DND-41 (cell line): Measurements from ENCODE around the gene ATP6V0E2.

Source experiments
- ATAC-seq: fragments of 200-7000 bp; cut with Tn5 transposase; 3 replicates; pipeline ENCODE4 v1.9.1; 2021; ENCODE audit warnings: low read depth; ENCODE audit not compliant: insufficient read depth
- DNase-seq: peaks from one replicate; pipeline ENCODE4 v3.0.0-alpha.2; 2020
- H2AFZ ChIP-seq: 2 replicates; pipeline ENCODE4 v1.6.0; 2012; ENCODE audit warnings: low read depth, low read length
- H3K27ac ChIP-seq: 2 replicates; pipeline ENCODE4 v1.5.1; 2012; ENCODE audit warnings: low read length, inconsistent platforms
- H3K27me3 ChIP-seq: fragments of 200-600 bp; sonication (generic); 2 replicates; pipeline ENCODE4 v1.6.0; 2012; ENCODE audit warnings: low read length, mild to moderate bottlenecking, inconsistent platforms; ENCODE audit not compliant: insufficient read depth, poor library complexity
- H3K36me3 ChIP-seq: 2 replicates; pipeline ENCODE4 v1.5.1; 2012; ENCODE audit warnings: low read length, inconsistent platforms; ENCODE audit not compliant: insufficient read depth
- H3K4me1 ChIP-seq: 2 replicates; pipeline ENCODE4 v1.5.1; 2012; ENCODE audit warnings: mild to moderate bottlenecking, low read length; ENCODE audit not compliant: insufficient read depth
- H3K4me2 ChIP-seq: 2 replicates; pipeline ENCODE4 v1.6.0; 2012; ENCODE audit warnings: mild to moderate bottlenecking, moderate library complexity, low read length, inconsistent platforms; ENCODE audit not compliant: insufficient read depth
- H3K4me3 ChIP-seq, 2 experiments: fragments of 200-600 bp in 1 of 2; shearing (Covaris generic) in 1 of 2; 2 replicates each; pipeline ENCODE4 v1.5.1; 2012 to 2016; ENCODE audit warnings: inconsistent platforms in 2 of 2, low read length in 2 of 2, mild to moderate bottlenecking in 2 of 2, low read depth in 1 of 2, moderate library complexity in 1 of 2
- H3K79me2 ChIP-seq: 2 replicates; pipeline ENCODE4 v1.6.0; 2012; ENCODE audit warnings: low read length, inconsistent platforms; ENCODE audit not compliant: insufficient read depth
- H3K9ac ChIP-seq: 2 replicates; pipeline ENCODE4 v1.6.0; 2012; ENCODE audit warnings: low read depth, mild to moderate bottlenecking, inconsistent platforms, low read length, moderate library complexity
- H3K9me3 ChIP-seq: 2 replicates; pipeline ENCODE4 v1.5.1; 2012; ENCODE audit warnings: low read length, moderate library complexity, mild to moderate bottlenecking, inconsistent platforms; ENCODE audit not compliant: insufficient read depth, severe bottlenecking
- H4K20me1 ChIP-seq: 2 replicates; pipeline ENCODE4 v1.6.0; 2012; ENCODE audit warnings: low read length; ENCODE audit not compliant: insufficient read depth
- EZH2 ChIP-seq: IDR thresholded peaks from 3 replicates; pipeline ENCODE4 v1.6.1; 2012; ENCODE audit warnings: borderline replicate concordance, low read depth, mild to moderate bottlenecking, moderate library complexity, low read length, inconsistent platforms; ENCODE audit not compliant: severe bottlenecking
- TF ChIP-seq, protein P1 (sequence below): IDR thresholded peaks from 2 replicates; pipeline ENCODE4 v1.5.1; 2012; ENCODE audit warnings: borderline replicate concordance, low read length, moderate library complexity, mild to moderate bottlenecking; ENCODE audit not compliant: poor library complexity, severe bottlenecking; ENCODE audit errors: extremely low read depth

The ATP6V0E2 gene

DNA sequence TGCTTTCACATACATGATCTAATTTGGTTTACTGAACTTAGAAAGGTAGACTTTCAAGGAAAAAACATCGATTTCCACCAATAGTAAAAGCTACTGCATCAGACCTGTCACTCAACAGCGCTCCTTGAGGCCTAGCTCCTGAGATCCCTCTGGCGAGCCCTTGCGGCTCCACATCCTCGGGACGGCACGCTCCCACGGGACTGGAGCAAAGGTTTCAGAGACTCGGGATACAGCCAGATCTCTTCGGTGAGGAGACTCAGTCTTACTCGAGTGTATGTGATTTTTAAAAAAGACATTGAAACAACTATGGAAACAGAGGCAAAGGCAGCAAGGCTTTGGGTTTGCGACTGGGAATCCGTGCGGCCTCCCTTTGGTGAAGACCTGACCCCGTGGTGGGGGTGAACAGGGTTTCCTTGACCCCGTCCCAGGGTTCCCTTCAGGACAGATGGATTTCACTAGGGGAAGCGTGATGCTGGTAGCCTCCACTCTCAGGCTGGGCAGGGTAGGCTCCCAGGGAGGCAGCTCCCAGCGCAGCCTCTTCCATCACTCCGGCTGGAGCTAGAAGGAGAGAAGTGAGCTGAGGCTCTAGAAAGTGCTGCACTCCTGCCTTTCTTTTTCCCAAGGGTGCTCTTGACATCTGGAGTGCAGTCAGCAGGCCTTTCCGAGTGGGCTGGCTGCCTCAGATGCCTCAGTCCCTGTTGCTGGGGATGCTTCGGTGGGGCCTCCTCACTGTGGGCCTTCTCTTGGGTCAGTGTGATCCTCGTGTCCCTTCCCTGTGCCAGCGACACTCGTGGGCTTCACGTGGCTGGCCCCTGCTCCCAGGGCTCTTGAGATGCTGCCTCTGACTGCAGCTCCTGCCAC lies 5.8 kb upstream of the ATP6V0E2 start:
- TF ChIP-seq EZH2 = no peak
- TF ChIP-seq, protein P1, sequence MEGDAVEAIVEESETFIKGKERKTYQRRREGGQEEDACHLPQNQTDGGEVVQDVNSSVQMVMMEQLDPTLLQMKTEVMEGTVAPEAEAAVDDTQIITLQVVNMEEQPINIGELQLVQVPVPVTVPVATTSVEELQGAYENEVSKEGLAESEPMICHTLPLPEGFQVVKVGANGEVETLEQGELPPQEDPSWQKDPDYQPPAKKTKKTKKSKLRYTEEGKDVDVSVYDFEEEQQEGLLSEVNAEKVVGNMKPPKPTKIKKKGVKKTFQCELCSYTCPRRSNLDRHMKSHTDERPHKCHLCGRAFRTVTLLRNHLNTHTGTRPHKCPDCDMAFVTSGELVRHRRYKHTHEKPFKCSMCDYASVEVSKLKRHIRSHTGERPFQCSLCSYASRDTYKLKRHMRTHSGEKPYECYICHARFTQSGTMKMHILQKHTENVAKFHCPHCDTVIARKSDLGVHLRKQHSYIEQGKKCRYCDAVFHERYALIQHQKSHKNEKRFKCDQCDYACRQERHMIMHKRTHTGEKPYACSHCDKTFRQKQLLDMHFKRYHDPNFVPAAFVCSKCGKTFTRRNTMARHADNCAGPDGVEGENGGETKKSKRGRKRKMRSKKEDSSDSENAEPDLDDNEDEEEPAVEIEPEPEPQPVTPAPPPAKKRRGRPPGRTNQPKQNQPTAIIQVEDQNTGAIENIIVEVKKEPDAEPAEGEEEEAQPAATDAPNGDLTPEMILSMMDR = no peak
- Histone ChIP-seq H3K9ac (0 out of 2 replicates have a peak overlapping the region, but pooled peaks have one; percentile 7), H3K36me3 (peaks cover 42% of the 10 kb centered on the region), H3K4me2 (no peak overlapping the region), H3K9me3 (no peaks in the 10 kb centered on the region), H3K27me3 (no peaks in the 10 kb centered on the region), H4K20me1 (no peaks in the 10 kb centered on the region), H3K27ac (peak overlapping the region; percentile 97), H3K79me2 (peaks cover 6% of the 10 kb centered on the region), H3K4me3 (no peak overlapping the region), H3K4me1 (peaks cover 90% of the 10 kb centered on the region), H2AFZ (no peak overlapping the region)
- DNase-seq = no peak
- no peak for ATAC-seq

DNA sequence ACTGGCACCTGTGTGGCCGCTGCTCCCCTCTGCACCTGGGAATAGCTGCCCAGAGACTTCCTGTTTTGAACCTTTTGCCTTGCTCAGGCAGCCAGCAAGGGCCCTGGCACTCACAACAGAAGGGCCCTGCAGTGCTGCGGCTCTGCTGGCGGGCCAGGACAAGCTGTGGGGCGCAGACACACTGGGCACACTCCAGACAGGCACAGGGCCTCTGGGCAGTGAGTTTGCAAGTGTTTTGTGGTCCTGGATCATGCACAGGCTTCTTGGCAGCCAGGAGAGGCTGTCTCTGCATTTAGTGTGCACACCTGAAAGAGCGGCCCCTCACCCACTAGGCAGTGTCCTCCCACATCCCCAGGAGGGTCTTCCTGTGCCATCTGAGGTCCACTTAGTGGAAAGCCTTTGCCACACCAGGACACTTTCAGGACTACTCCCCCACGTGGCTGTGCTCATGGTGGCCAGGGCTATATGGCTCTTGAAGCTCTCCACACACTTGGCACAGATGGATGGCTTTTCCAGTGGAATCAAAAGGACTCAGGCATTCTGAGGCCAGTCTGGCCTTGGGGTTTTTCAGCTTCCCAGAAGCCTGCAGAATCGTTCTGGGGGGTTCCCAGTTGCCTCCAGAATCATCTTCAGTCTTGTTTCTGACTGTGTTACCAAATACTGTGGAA lies 5.0 kb upstream of the ATP6V0E2 start:
- no peak overlapping the region for H3K4me2 ChIP-seq
- H3K4me1 ChIP-seq = peaks cover 94% of the 10 kb centered on the region
- peaks cover 38% of the 10 kb centered on the region for H3K36me3 ChIP-seq
- H3K9ac ChIP-seq = peak overlapping the region; percentile 7; the same call in 1 of the 2 replicates
- peak overlapping the region; percentile 97 for H3K27ac ChIP-seq
- TF ChIP-seq, protein P1 = no peak
- TF ChIP-seq EZH2 = no peak
- peaks cover 10% of the 10 kb centered on the region for H3K79me2 ChIP-seq
- H4K20me1 ChIP-seq = no peaks in the 10 kb centered on the region
- no peak for ATAC-seq
- no peak overlapping the region for H3K4me3 ChIP-seq
- H3K9me3 ChIP-seq = no peaks in the 10 kb centered on the region
- no peak overlapping the region for H2AFZ ChIP-seq
- no peak for DNase-seq
- no peaks in the 10 kb centered on the region for H3K27me3 ChIP-seq

DNA sequence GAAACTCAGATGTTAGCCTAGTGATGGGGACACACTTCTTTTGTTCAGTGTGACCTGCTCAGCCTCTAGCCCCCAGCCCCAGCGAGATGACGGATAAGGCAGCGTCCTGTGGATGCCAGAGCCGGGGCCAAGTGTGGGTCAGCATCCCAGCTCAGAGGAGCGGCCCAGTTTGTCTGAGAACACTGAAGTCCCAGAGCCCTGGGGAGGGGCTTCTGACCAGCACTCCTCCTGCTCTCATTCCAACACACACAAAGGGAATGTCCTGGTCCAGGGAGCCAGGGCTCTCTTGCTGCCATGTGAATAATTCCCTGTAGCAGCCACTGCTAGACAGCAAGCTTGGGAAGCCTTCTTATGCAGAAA lies 4.5 kb upstream of the ATP6V0E2 start:
- Histone ChIP-seq H3K79me2 (peaks cover 15% of the 10 kb centered on the region), H4K20me1 (no peaks in the 10 kb centered on the region), H2AFZ (no peak overlapping the region), H3K9ac (peak overlapping the region; percentile 7; the same call in 1 of the 2 replicates), H3K4me1 (peaks cover 93% of the 10 kb centered on the region), H3K36me3 (peaks cover 32% of the 10 kb centered on the region), H3K4me3 (no peak overlapping the region), H3K9me3 (no peaks in the 10 kb centered on the region), H3K27ac (peak overlapping the region; percentile 97), H3K4me2 (0 out of 2 replicates have a peak overlapping the region, but pooled peaks have one; percentile 4), H3K27me3 (no peaks in the 10 kb centered on the region)
- DNase-seq = no peak
- ATAC-seq = no peak
- TF ChIP-seq EZH2 = no peak

DNA sequence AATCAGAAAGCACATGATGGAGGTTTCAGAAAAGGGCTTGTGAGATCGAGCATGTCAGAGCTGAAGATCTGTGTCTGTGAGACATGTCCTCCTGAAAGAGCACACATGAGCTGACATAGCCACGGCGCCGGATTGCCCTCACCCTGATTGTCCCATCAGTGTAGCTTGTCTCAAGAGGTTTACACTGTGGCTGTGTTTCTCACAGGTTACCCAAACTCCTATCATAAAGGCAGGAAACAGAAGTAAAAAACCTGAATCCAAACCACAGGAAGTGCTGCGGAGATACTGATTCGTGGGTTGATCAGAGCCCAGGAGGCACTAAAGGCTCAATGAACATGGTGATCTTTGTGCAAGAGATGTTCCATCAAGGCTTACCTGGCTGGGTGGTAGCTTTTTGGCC lies 3.9 kb upstream of the ATP6V0E2 start:
- H3K27ac ChIP-seq = peak overlapping the region; percentile 97

More for the DNA sequence above, 3.9 kb upstream of the ATP6V0E2 start:
- H2AFZ ChIP-seq = no peak overlapping the region
- H3K9me3 ChIP-seq = no peaks in the 10 kb centered on the region
- DNase-seq (peak; percentile 43), ATAC-seq (peak; percentile 25)
- H3K79me2 ChIP-seq = peaks cover 21% of the 10 kb centered on the region
- H3K4me3 ChIP-seq = no peak overlapping the region
- 0 out of 2 replicates have a peak overlapping the region, but pooled peaks have one; percentile 4 for H3K4me2 ChIP-seq
- H4K20me1 ChIP-seq = no peaks in the 10 kb centered on the region
- H3K4me1 ChIP-seq = peaks cover 93% of the 10 kb centered on the region
- H3K36me3 ChIP-seq = peaks cover 27% of the 10 kb centered on the region
- no peaks in the 10 kb centered on the region for H3K27me3 ChIP-seq
- no peak for TF ChIP-seq EZH2
- TF ChIP-seq, protein P1 = no peak
- H3K9ac ChIP-seq = no peak overlapping the region
